HL-60 (cell line): ENCODE data around the gene GLIS1.

Experiments used
- CTCF ChIP-seq: IDR thresholded peaks from one replicate; pipeline ENCODE4 v1.5.1; 2011; ENCODE audit warnings: low read length, control low read depth, inconsistent platforms; ENCODE audit not compliant: insufficient read depth
- POLR2AphosphoS5 ChIP-seq: IDR thresholded peaks from 2 replicates; pipeline ENCODE4 v1.6.1; 2012; ENCODE audit warnings: low read depth
- TF ChIP-seq, protein P1 (sequence below): IDR thresholded peaks from 2 replicates; pipeline ENCODE4 v1.6.1; 2012; ENCODE audit warnings: low read depth; ENCODE audit not compliant: insufficient replicate concordance

GRCh38 chr1:53511323-53511932 is 227.5 kb downstream of the GLIS1 start:
- no peak for TF ChIP-seq CTCF
- no peak for TF ChIP-seq POLR2AphosphoS5
- TF ChIP-seq, protein P1, sequence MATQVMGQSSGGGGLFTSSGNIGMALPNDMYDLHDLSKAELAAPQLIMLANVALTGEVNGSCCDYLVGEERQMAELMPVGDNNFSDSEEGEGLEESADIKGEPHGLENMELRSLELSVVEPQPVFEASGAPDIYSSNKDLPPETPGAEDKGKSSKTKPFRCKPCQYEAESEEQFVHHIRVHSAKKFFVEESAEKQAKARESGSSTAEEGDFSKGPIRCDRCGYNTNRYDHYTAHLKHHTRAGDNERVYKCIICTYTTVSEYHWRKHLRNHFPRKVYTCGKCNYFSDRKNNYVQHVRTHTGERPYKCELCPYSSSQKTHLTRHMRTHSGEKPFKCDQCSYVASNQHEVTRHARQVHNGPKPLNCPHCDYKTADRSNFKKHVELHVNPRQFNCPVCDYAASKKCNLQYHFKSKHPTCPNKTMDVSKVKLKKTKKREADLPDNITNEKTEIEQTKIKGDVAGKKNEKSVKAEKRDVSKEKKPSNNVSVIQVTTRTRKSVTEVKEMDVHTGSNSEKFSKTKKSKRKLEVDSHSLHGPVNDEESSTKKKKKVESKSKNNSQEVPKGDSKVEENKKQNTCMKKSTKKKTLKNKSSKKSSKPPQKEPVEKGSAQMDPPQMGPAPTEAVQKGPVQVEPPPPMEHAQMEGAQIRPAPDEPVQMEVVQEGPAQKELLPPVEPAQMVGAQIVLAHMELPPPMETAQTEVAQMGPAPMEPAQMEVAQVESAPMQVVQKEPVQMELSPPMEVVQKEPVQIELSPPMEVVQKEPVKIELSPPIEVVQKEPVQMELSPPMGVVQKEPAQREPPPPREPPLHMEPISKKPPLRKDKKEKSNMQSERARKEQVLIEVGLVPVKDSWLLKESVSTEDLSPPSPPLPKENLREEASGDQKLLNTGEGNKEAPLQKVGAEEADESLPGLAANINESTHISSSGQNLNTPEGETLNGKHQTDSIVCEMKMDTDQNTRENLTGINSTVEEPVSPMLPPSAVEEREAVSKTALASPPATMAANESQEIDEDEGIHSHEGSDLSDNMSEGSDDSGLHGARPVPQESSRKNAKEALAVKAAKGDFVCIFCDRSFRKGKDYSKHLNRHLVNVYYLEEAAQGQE = no peak
